ENCODE results near the gene POLG. TPM values are rescaled to one million over a fixed set of nuclear protein-coding genes. Genes with fewer than 3 reads are reported as not detected.

Gene POLG
- total RNA-seq, 4 donors from 2014 or later = 61.1 to 110 (median 82.6) TPM

GRCh38 chr15:89316504-89316903 lies 18.1 kb downstream of the POLG start:
- intact Hi-C loops (cut with DNase I; ENCODE audit: low total_unique reads) = no loop called here
- TF ChIP-seq POLR2A (IDR thresholded peaks at IDR 0.05) (no peak), CTCF (IDR thresholded peaks at IDR 0.05) (no peak)
- H3K4me3 ChIP-seq (ENCODE audit: low read depth, poor library complexity, severe bottlenecking) = no peak overlapping the region
- 81 to 82% methylated on average over 5 of the region's 5 CpGs for WGBS, 2 donors
- DNase-seq (ENCODE audit: low spot score in 2 of 2) = no peak

- no peak for DNase-seq (ENCODE audit: low spot score in 2 of 2)
- intact Hi-C loops (cut with DNase I; ENCODE audit: low total_unique reads) = no loop called here
- TF ChIP-seq POLR2A (IDR thresholded peaks at IDR 0.05) (no peak), CTCF (IDR thresholded peaks at IDR 0.05) (no peak)
Measured at GRCh38 chr15:89315375-89315929, 19.2 kb downstream of the POLG start.

GRCh38 chr15:89309993-89310392 lies 24.6 kb downstream of the POLG start:
- intact Hi-C loops (cut with DNase I; ENCODE audit: low total_unique reads) = no loop called here
- WGBS, 2 donors = 77 to 83% methylated on average over 2 of the region's 2 CpGs
- no peak for DNase-seq (ENCODE audit: low spot score in 2 of 2)
- no peak overlapping the region for H3K4me3 ChIP-seq (ENCODE audit: low read depth, poor library complexity, severe bottlenecking)
- TF ChIP-seq CTCF (IDR thresholded peaks at IDR 0.05) = no peak
- no peak for TF ChIP-seq POLR2A (IDR thresholded peaks at IDR 0.05)

More at GRCh38 chr15:89315375-89315929, 19.2 kb downstream of the POLG start:
- WGBS, 2 donors = 69 to 72% methylated on average over 2 of the region's 2 CpGs
- H3K4me3 ChIP-seq (ENCODE audit: low read depth, poor library complexity, severe bottlenecking) = no peak overlapping the region

GRCh38 chr15:89308236-89308635 lies 26.4 kb downstream of the POLG start:
- TF ChIP-seq CTCF (IDR thresholded peaks at IDR 0.05) (no peak), POLR2A (IDR thresholded peaks at IDR 0.05) (no peak)
- no peak overlapping the region for H3K4me3 ChIP-seq (ENCODE audit: low read depth, poor library complexity, severe bottlenecking)
- intact Hi-C loops (cut with DNase I; ENCODE audit: low total_unique reads) = no loop called here
- WGBS, 2 donors = 60 to 62% methylated on average over 3 of the region's 3 CpGs
- DNase-seq (ENCODE audit: low spot score in 2 of 2) = no peak

- 85 to 91% methylated on average over 2 of the region's 2 CpGs for WGBS, 2 donors
- no peak overlapping the region for H3K4me3 ChIP-seq (ENCODE audit: low read depth, poor library complexity, severe bottlenecking)
- intact Hi-C loops (cut with DNase I; ENCODE audit: low total_unique reads) = no loop called here
- TF ChIP-seq CTCF (IDR thresholded peaks at IDR 0.05) (no peak), POLR2A (IDR thresholded peaks at IDR 0.05) (no peak)
- DNase-seq (ENCODE audit: low spot score in 2 of 2) = no peak
Measured at GRCh38 chr15:89307791-89308190, 26.8 kb downstream of the POLG start.

- intact Hi-C loops (cut with DNase I; ENCODE audit: low total_unique reads) = no loop called here
- TF ChIP-seq CTCF (IDR thresholded peaks at IDR 0.05) = no peak
- no peak for TF ChIP-seq POLR2A (IDR thresholded peaks at IDR 0.05)
- DNase-seq (ENCODE audit: low spot score in 2 of 2) = no peak
- WGBS, 2 donors = 86 to 91% methylated on average over 2 of the region's 2 CpGs
- no peak overlapping the region for H3K4me3 ChIP-seq (ENCODE audit: low read depth, poor library complexity, severe bottlenecking)
Measured at GRCh38 chr15:89307046-89307587, 27.5 kb downstream of the POLG start.

Measured in lower leg skin (tissue), 4 donors.